IMR-90 (cell line): ENCODE data around the gene RMI2. TPM values are rescaled to one million over a fixed set of nuclear protein-coding genes. Genes with fewer than 3 reads are reported as not detected.

Experiments
- ATAC-seq: fragments of 200-7000 bp; cut with Tn5 transposase; 2 replicates; pipeline ENCODE4 v1.9.1; 2020; ENCODE audit warnings: low read depth, mild to moderate bottlenecking, moderate library complexity
- BruUV-seq: library from RNA; stranded (reverse); fragments of 400-500 nt; replicated peaks from 2 replicates; lab custom pipeline; 2021; lab: Mats Ljungman, UMichigan
- CTCF ChIA-PET: fragments of 300-600 bp; formaldehyde crosslinking; extraction: SDS; loops from one replicate; lab custom pipeline; 2021; ENCODE audit warnings: antibody characterized with exemption; lab: Yijun Ruan, JAX
- POLR2A ChIA-PET: fragments of 300-600 bp; sonication (Branson Sonifier 250); formaldehyde crosslinking; loops from one replicate; lab custom pipeline; 2022; ENCODE audit warnings: antibody characterized with exemption; ENCODE audit not compliant: unreplicated experiment; lab: Charles Lee
- DNase-seq: peaks from one replicate; pipeline ENCODE4 v3.0.0; 2013
- H2AFZ ChIP-seq: replicated peaks from 2 replicates; pipeline ENCODE3; 2013; ENCODE audit warnings: low read length, mild to moderate bottlenecking; ENCODE audit not compliant: poor library complexity
- H2AK5ac ChIP-seq: 2 replicates; pipeline ENCODE4 v1.6.1; 2013; ENCODE audit warnings: low read depth, low read length, inconsistent platforms
- H2AK9ac ChIP-seq: replicated peaks from 2 replicates; pipeline ENCODE3; 2013; ENCODE audit warnings: mild to moderate bottlenecking, low read depth, low read length, moderate library complexity; ENCODE audit not compliant: poor library complexity
- H2BK120ac ChIP-seq: 2 replicates; pipeline ENCODE4 v1.6.1; 2013; ENCODE audit warnings: low read depth, low read length, inconsistent platforms
- H2BK15ac ChIP-seq: 3 replicates; pipeline ENCODE4 v1.6.1; 2013; ENCODE audit warnings: low read depth, low read length, inconsistent platforms
- H2BK20ac ChIP-seq: 2 replicates; pipeline ENCODE4 v1.6.1; 2013; ENCODE audit warnings: low read depth, mild to moderate bottlenecking, inconsistent platforms, low read length, moderate library complexity
- H2BK5ac ChIP-seq: 2 replicates; pipeline ENCODE4 v1.6.1; 2013; ENCODE audit warnings: mild to moderate bottlenecking, low read depth, low read length, inconsistent platforms; ENCODE audit not compliant: poor library complexity, severe bottlenecking
- H3K14ac ChIP-seq: replicated peaks from 2 replicates; pipeline ENCODE4 v1.6.1; 2013; ENCODE audit warnings: low read depth, low read length, inconsistent platforms
- H3K18ac ChIP-seq: 2 replicates; pipeline ENCODE4 v1.6.1; 2013; ENCODE audit warnings: low read depth, low read length, control low read depth
- H3K23ac ChIP-seq: 2 replicates; pipeline ENCODE4 v1.6.1; 2013; ENCODE audit warnings: low read depth, low read length, inconsistent platforms
- H3K27ac ChIP-seq: 2 replicates; pipeline ENCODE4 v1.5.1; 2013; ENCODE audit warnings: mild to moderate bottlenecking, control low read depth, low read length; ENCODE audit not compliant: insufficient read depth
- H3K27me3 ChIP-seq: 2 replicates; pipeline ENCODE4 v1.6.1; 2013; ENCODE audit warnings: low read length; ENCODE audit not compliant: control insufficient read depth, insufficient read depth
- H3K36me3 ChIP-seq: 2 replicates; pipeline ENCODE4 v1.6.1; 2013; ENCODE audit warnings: low read length, mixed read lengths; ENCODE audit not compliant: control insufficient read depth, insufficient read depth
- H3K4ac ChIP-seq: 2 replicates; pipeline ENCODE4 v1.6.1; 2013; ENCODE audit warnings: low read depth, low read length, inconsistent platforms
- H3K4me1 ChIP-seq: 2 replicates; pipeline ENCODE4 v1.6.1; 2013; ENCODE audit warnings: low read length, mixed read lengths; ENCODE audit not compliant: control insufficient read depth, insufficient read depth
- H3K4me2 ChIP-seq: 2 replicates; pipeline ENCODE4 v1.6.1; 2013; ENCODE audit warnings: low read depth, mild to moderate bottlenecking, control low read depth, low read length, moderate library complexity
- H3K4me3 ChIP-seq: 2 replicates; pipeline ENCODE4 v1.5.1; 2013; ENCODE audit warnings: low read depth, mild to moderate bottlenecking, control low read depth, low read length, moderate library complexity; ENCODE audit not compliant: insufficient read depth
- H3K56ac ChIP-seq: 2 replicates; pipeline ENCODE4 v1.6.1; 2013; ENCODE audit warnings: low read length, inconsistent platforms; ENCODE audit not compliant: insufficient read depth; ENCODE audit errors: extremely low read depth
- H3K79me1 ChIP-seq, 2 experiments: 2 replicates each; pipeline ENCODE4 v1.6.1; 2013; ENCODE audit warnings: low read length in 2 of 2, inconsistent platforms in 1 of 2, low read depth in 1 of 2
- H3K9ac ChIP-seq: 2 replicates; pipeline ENCODE4 v1.6.1; 2013; ENCODE audit warnings: low read depth, low read length, control low read depth
- H3K9me1 ChIP-seq: 2 replicates; pipeline ENCODE4 v1.6.1; 2013; ENCODE audit warnings: low read length, inconsistent platforms; ENCODE audit not compliant: insufficient read depth
- H3K9me3 ChIP-seq: 2 replicates; pipeline ENCODE4 v1.6.1; 2013; ENCODE audit warnings: low read length; ENCODE audit not compliant: control insufficient read depth, insufficient read depth
- H4K20me1 ChIP-seq: 2 replicates; pipeline ENCODE4 v1.6.1; 2013; ENCODE audit warnings: low read length, inconsistent platforms; ENCODE audit not compliant: insufficient read depth
- H4K5ac ChIP-seq: 2 replicates; pipeline ENCODE4 v1.6.1; 2013; ENCODE audit warnings: mild to moderate bottlenecking, low read depth, low read length, control low read depth
- H4K8ac ChIP-seq, 2 experiments: 2 replicates each; pipeline ENCODE4 v1.6.1; 2013; ENCODE audit warnings: low read depth in 2 of 2, low read length in 2 of 2, control low read depth in 1 of 2, inconsistent platforms in 1 of 2
- H4K91ac ChIP-seq: 2 replicates; pipeline ENCODE4 v1.6.1; 2013; ENCODE audit warnings: low read depth, low read length, inconsistent platforms; ENCODE audit not compliant: insufficient read depth
- NFE2L2 ChIP-seq: fragments of 150-350 bp; IDR thresholded peaks from 2 replicates; pipeline ENCODE4 v1.6.1; 2016; ENCODE audit warnings: low read depth, mild to moderate bottlenecking, low read length
- POLR2A ChIP-seq: IDR thresholded peaks from 2 replicates; pipeline ENCODE4 v1.6.1; 2012; ENCODE audit warnings: mild to moderate bottlenecking, low read depth, low read length
- RCOR1 ChIP-seq: IDR thresholded peaks from 2 replicates; pipeline ENCODE4 v1.6.1; 2012; ENCODE audit warnings: mild to moderate bottlenecking, low read length, improper control_type of control experiment; ENCODE audit not compliant: insufficient replicate concordance
- WGBS, 2 experiments: methylation state at CpG; one replicate each; pipeline versions ENCODE4 v1.1.5 to v1.1.7; 2013; ENCODE audit warnings: missing lambda C conversion rate in 2 of 2; ENCODE audit not compliant: insufficient read length in 1 of 2; ENCODE audit errors: extremely low coverage in 2 of 2; 5-methylcytosine and 5-hydroxymethylcytosine counted together
- dilution Hi-C: fragments of 300-500 bp; cut with HindIII; formaldehyde crosslinking; loops from one replicate; pipeline ENCODE4 v1.14.3; 2018; ENCODE audit warnings: low sequenced_read_pairs; ENCODE audit not compliant: unreplicated experiment
- in situ Hi-C: fragments of 300-500 bp; cut with MboI; formaldehyde crosslinking; loops from 3 replicates; pipeline ENCODE4 v1.14.3; 2019; ENCODE audit warnings: low sequenced_read_pairs, inconsistent platforms, mixed read lengths
- intact Hi-C: fragments of 100-400 bp; cut with micrococcal nuclease; formaldehyde crosslinking; loops from 2 replicates; pipeline ENCODE4 v1.10.0; 2022
- polyA plus RNA-seq, 3 experiments: library from polyadenylated mRNA; depleted of rRNA; stranded (reverse); fragments of >200 nt; gene quantifications; 2 replicates each; pipeline ENCODE4 v1.2.3, GENCODE V29; 2012; ENCODE audit warnings: low replicate concordance in 1 of 3
- total RNA-seq: library from RNA; depleted of rRNA; stranded (reverse); fragments of >200 nt; gene quantifications from 2 replicates; pipeline ENCODE4 v1.2.3, GENCODE V29; 2012
- TF ChIP-seq, protein P1 (sequence below): fragments of 150-350 bp; IDR thresholded peaks from 2 replicates; pipeline ENCODE4 v1.6.1; 2016; ENCODE audit warnings: low read depth, mild to moderate bottlenecking, low read length, moderate library complexity, borderline replicate concordance

RMI2 gene
- total and polyA plus RNA-seq, 2 of the 4 experiments (the other 2 are of a cell fraction): 3.2 to 5.6 TPM

DNA sequence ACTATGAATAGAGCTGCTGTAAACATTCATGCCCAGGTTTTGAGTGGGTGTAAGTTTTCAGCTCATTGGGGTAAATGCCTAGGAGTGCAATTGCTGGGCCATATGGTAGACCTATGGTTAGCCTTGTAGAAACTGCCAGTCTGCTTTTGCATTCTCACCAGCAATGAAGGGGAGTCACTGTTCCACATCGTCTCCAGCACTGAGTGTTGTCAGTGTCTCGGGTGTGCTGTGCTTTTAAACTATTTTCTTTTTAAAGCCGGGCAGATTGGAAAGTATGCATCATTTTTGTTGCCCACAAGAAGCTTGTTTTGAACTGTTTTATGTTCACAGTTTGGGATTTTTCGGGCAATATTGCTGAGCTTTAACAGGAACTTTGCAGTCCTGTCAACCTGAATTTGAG lies 7.9 kb downstream of the RMI2 start:
- dilution Hi-C loops: no loop called here
- no peak overlapping the region for H4K91ac ChIP-seq

More for the DNA sequence above, 7.9 kb downstream of the RMI2 start:
- Histone ChIP-seq H2BK120ac (no peak overlapping the region), H3K27me3 (no peaks in the 10 kb centered on the region), H3K36me3 (no peaks in the 10 kb centered on the region), H3K56ac (no peak overlapping the region), H3K4me1 (peaks cover 47% of the 10 kb centered on the region), H3K9ac (no peak overlapping the region), H4K8ac (no peak overlapping the region), H3K4ac (no peak overlapping the region), H2AK5ac (peak overlapping the region; percentile 23; the same call in 1 of the 2 replicates), H3K4me2 (no peak overlapping the region), H3K27ac (no peak overlapping the region), H2BK5ac (no peak overlapping the region), H3K23ac (no peak overlapping the region), H3K9me1 (peaks cover 17% of the 10 kb centered on the region), H3K14ac (no peak overlapping the region), H2BK20ac (no peak overlapping the region), H4K20me1 (no peaks in the 10 kb centered on the region), H2AFZ (no peak overlapping the region), H3K9me3 (no peaks in the 10 kb centered on the region), H3K18ac (no peak overlapping the region), H4K5ac (no peak overlapping the region), H2BK15ac (no peak overlapping the region; the same call in 2 of the 3 replicates), H3K4me3 (no peak overlapping the region), H3K79me1 (peaks cover 22 to 70% of the 10 kb centered on the region in 2 experiments), H2AK9ac (no peak overlapping the region)
- ChIA-PET CTCF (no interaction called here), POLR2A (no interaction called here)
- WGBS, 2 experiments: 100% methylated on average over 1 of the region's 4 CpGs; no CpG with 5 or more reads in 1 of the 2 experiments
- BruUV-seq: no TSS peak
- DNase-seq: no peak
- no peak for ATAC-seq
- intact Hi-C loops (loop anchor here (5.0 kb wide), 1 partner anchor 56 kb away; no protein-coding TSS in a partner anchor), in situ Hi-C loops (loop anchor here (10.0 kb wide), 1 partner anchor 248 kb away; no protein-coding TSS in a partner anchor)
- TF ChIP-seq RCOR1 (no peak), POLR2A (no peak), NFE2L2 (no peak)
- TF ChIP-seq, protein P1, sequence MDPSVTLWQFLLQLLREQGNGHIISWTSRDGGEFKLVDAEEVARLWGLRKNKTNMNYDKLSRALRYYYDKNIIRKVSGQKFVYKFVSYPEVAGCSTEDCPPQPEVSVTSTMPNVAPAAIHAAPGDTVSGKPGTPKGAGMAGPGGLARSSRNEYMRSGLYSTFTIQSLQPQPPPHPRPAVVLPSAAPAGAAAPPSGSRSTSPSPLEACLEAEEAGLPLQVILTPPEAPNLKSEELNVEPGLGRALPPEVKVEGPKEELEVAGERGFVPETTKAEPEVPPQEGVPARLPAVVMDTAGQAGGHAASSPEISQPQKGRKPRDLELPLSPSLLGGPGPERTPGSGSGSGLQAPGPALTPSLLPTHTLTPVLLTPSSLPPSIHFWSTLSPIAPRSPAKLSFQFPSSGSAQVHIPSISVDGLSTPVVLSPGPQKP: no peak
